OCI-M2 (cell line): ENCODE data around the gene UBE3C.
"Not testable (repeated sequence)": the region's sequence is repeated elsewhere in the genome, so short reads cannot be mapped to it uniquely, and the experiment has no call there.

Experiments
- DNase-seq: peaks from one replicate; lab custom pipeline; 2025; ENCODE audit not compliant: unreplicated experiment; lab: John Stamatoyannopoulos, UW

UBE3C gene

GRCh38 chr7:157271315-157271990 lies 132.7 kb downstream of the UBE3C start:
- DNase-seq = no peak

- no peak for DNase-seq
Measured at GRCh38 chr7:157271991-157272324, 133.2 kb downstream of the UBE3C start.

- DNase-seq = no peak
Measured at GRCh38 chr7:157272351-157273207, 133.9 kb downstream of the UBE3C start.

GRCh38 chr7:157273208-157274093 lies 134.7 kb downstream of the UBE3C start:
- DNase-seq = peak; percentile 52

- DNase-seq = not testable (repeated sequence)
Measured at GRCh38 chr7:157274094-157274634, 135.4 kb downstream of the UBE3C start.

- DNase-seq = no peak
Measured at GRCh38 chr7:157274991-157275427, 136.3 kb downstream of the UBE3C start.

GRCh38 chr7:157276091-157276561 lies 137.4 kb downstream of the UBE3C start:
- DNase-seq = no peak

- no peak for DNase-seq
Measured at GRCh38 chr7:157276731-157277562, 138.2 kb downstream of the UBE3C start.

GRCh38 chr7:157277568-157277967 lies 138.8 kb downstream of the UBE3C start:
- DNase-seq = not testable (repeated sequence)

- DNase-seq = no peak
Measured at GRCh38 chr7:157278167-157278790, 139.6 kb downstream of the UBE3C start.

GRCh38 chr7:157278791-157279724 lies 140.3 kb downstream of the UBE3C start:
- no peak for DNase-seq

- no peak for DNase-seq
Measured at GRCh38 chr7:157279741-157280215, 141.1 kb downstream of the UBE3C start.

- no peak for DNase-seq
Measured at GRCh38 chr7:157280216-157280841, 141.6 kb downstream of the UBE3C start.

- no peak for DNase-seq
Measured at GRCh38 chr7:157281221-157281998, 142.7 kb downstream of the UBE3C start.

GRCh38 chr7:157282141-157282801 lies 143.5 kb downstream of the UBE3C start:
- no peak for DNase-seq

- no peak for DNase-seq
Measured at GRCh38 chr7:157284229-157285014, 145.7 kb downstream of the UBE3C start.
